ENCODE data around the gene UBAC2. TPM values are rescaled to one million over a fixed set of nuclear protein-coding genes. Genes with fewer than 3 reads are reported as not detected.
A peak's percentile ranks its signal among the peaks of the same experiment; 100 is the strongest.

UBAC2 gene
- total RNA-seq, 1 donor from 2014 or later, result 31.3 TPM

GRCh38 chr13:99293178-99293577 lies 92.5 kb downstream of the UBAC2 start:
- no peak for DNase-seq (ENCODE audit: low read depth in 2 of 2)

GRCh38 chr13:99294198-99294597 lies 93.5 kb downstream of the UBAC2 start:
- DNase-seq (ENCODE audit: low read depth in 2 of 2), result no peak

- DNase-seq (ENCODE audit: low read depth in 2 of 2), result no peak
Observed at GRCh38 chr13:99294958-99295357, 94.3 kb downstream of the UBAC2 start.

GRCh38 chr13:99295488-99296252 lies 95.0 kb downstream of the UBAC2 start:
- no peak for DNase-seq (ENCODE audit: low read depth in 2 of 2)

GRCh38 chr13:99296398-99296797 lies 95.7 kb downstream of the UBAC2 start:
- peak in 1 of 2 donors; percentile 37 for DNase-seq (ENCODE audit: low read depth in 2 of 2)

- no peak for DNase-seq (ENCODE audit: low read depth in 2 of 2)
Observed at GRCh38 chr13:99297331-99297730, 96.7 kb downstream of the UBAC2 start.

- no peak for DNase-seq (ENCODE audit: low read depth in 2 of 2)
Observed at GRCh38 chr13:99298056-99298455, 97.4 kb downstream of the UBAC2 start.

- no peak for DNase-seq (ENCODE audit: low read depth in 2 of 2)
Observed at GRCh38 chr13:99299256-99299919, 98.7 kb downstream of the UBAC2 start.

- DNase-seq (ENCODE audit: low read depth in 2 of 2), result no peak
Observed at GRCh38 chr13:99299920-99300341, 99.3 kb downstream of the UBAC2 start.

GRCh38 chr13:99301056-99301838 lies 100.6 kb downstream of the UBAC2 start:
- no peak for DNase-seq (ENCODE audit: low read depth in 2 of 2)

- DNase-seq (ENCODE audit: low read depth in 2 of 2), result no peak
Observed at GRCh38 chr13:99301913-99302636, 101.4 kb downstream of the UBAC2 start.

- DNase-seq (ENCODE audit: low read depth in 2 of 2), result no peak
Observed at GRCh38 chr13:99302637-99303505, 102.2 kb downstream of the UBAC2 start.

- DNase-seq (ENCODE audit: low read depth in 2 of 2), result no peak
Observed at GRCh38 chr13:99303863-99304521, 103.3 kb downstream of the UBAC2 start.

- no peak for DNase-seq (ENCODE audit: low read depth in 2 of 2)
Observed at GRCh38 chr13:99304541-99304940, 103.9 kb downstream of the UBAC2 start.

GRCh38 chr13:99305158-99305557 lies 104.5 kb downstream of the UBAC2 start:
- DNase-seq (ENCODE audit: low read depth in 2 of 2), result no peak

- no peak for DNase-seq (ENCODE audit: low read depth in 2 of 2)
Observed at GRCh38 chr13:99305566-99305965, 104.9 kb downstream of the UBAC2 start.

GRCh38 chr13:99307247-99307646 lies 106.6 kb downstream of the UBAC2 start, which contains the start of gene GPR183:
Gene GPR183, minus strand, starts transcription at chr13:99307399. Its CDS starts 11,254 bp downstream, at chr13:99296145.
- peak; percentile 55 to 89 for DNase-seq (ENCODE audit: low read depth in 2 of 2)

- DNase-seq (ENCODE audit: low read depth in 2 of 2), result peak; percentile 82 to 92
Observed at GRCh38 chr13:99307648-99308339, 107.1 kb downstream of the UBAC2 start.

- peak in 1 of 2 donors; percentile 55 for DNase-seq (ENCODE audit: low read depth in 2 of 2)
Observed at GRCh38 chr13:99308471-99309087, 107.9 kb downstream of the UBAC2 start.

Data from lung microvascular endothelial cell (primary cell).